ENCODE results near the gene KIF13A.

GRCh38 chr6:18019539-18020534 is 32.4 kb upstream of the KIF13A start:
- TF ChIP-seq CTCF (IDR thresholded peaks at IDR 0.05) (no peak), ZFX (IDR thresholded peaks at IDR 0.05; ENCODE audit: borderline replicate concordance) (no peak)

All from 22Rv1 (cell line).